ENCODE results near the gene ZNF678. TPM values are rescaled to one million over a fixed set of nuclear protein-coding genes. Genes with fewer than 3 reads are reported as not detected.
"Not testable (repeated sequence)": the region's sequence is repeated elsewhere in the genome, so short reads cannot be mapped to it uniquely, and the experiment has no call there.

ZNF678 gene
- total RNA-seq, 1 experiment from 2014 or later, result 13.0 TPM

GRCh38 chr1:227577500-227577899 lies 14.1 kb downstream of the ZNF678 start:
- Mint-ChIP-seq H3K4me1 (ENCODE audit: insufficient read depth, unreplicated experiment) (no peaks in the 10 kb centered on the region), H3K36me3 (ENCODE audit: insufficient read depth, unreplicated experiment) (peaks cover 10% of the 10 kb centered on the region), H3K27ac (ENCODE audit: low read depth, unreplicated experiment) (no peak overlapping the region), H3K27me3 (ENCODE audit: insufficient read depth, unreplicated experiment) (no peaks in the 10 kb centered on the region), H3K9me3 (ENCODE audit: unreplicated experiment) (peaks cover 65% of the 10 kb centered on the region), H3K4me3 (ENCODE audit: unreplicated experiment) (no peak overlapping the region)
- ChIA-PET POLR2A (interaction anchor here (0.7 kb wide), 1 partner anchor 886 kb away, joined by 6 read pairs; no protein-coding TSS in a partner anchor), CTCF (no interaction called here)
- intact Hi-C loops (cut with micrococcal nuclease), result no loop called here
- no peak for DNase-seq (ENCODE audit: unreplicated experiment)
- no TSS peak for BruUV-seq (replicated peaks)
- no peak for TF ChIP-seq CTCF (IDR thresholded peaks at IDR 0.05; ENCODE audit: unreplicated experiment)

DNA sequence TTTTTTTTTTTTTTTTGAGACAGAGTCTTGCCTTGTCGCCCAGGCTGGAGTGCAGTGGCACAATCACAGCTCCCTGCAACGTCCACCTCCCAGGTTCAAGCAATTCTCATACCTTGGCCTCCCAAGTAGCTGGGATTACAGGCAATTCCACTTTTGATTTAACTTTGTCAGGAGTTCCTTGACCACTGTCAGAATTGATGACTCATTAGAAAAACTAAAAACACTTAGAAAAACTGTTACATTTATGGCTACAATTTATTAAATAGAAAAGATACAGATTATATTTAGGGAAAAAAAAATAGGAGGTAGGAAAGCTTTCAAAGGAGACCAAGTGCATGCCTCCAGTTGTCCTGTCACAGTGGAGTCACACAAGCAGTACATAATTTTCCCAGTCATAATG lies 20.0 kb downstream of the ZNF678 start:
- intact Hi-C loops (cut with micrococcal nuclease), result no loop called here

GRCh38 chr1:227586733-227587132 lies 23.4 kb downstream of the ZNF678 start:
- CTCF ChIA-PET, result interaction anchor here (0.8 kb wide), 1 partner anchor 15 kb away, joined by 4 read pairs; no protein-coding TSS in a partner anchor
- Mint-ChIP-seq H3K4me3 (ENCODE audit: unreplicated experiment) (no peak overlapping the region), H3K4me1 (ENCODE audit: insufficient read depth, unreplicated experiment) (no peaks in the 10 kb centered on the region), H3K27me3 (ENCODE audit: insufficient read depth, unreplicated experiment) (no peaks in the 10 kb centered on the region), H3K27ac (ENCODE audit: low read depth, unreplicated experiment) (no peak overlapping the region), H3K9me3 (ENCODE audit: unreplicated experiment) (peaks cover 35% of the 10 kb centered on the region), H3K36me3 (ENCODE audit: insufficient read depth, unreplicated experiment) (peaks cover 25% of the 10 kb centered on the region)
- POLR2A ChIA-PET, result interaction anchor here (0.6 kb wide), 1 partner anchor 148 kb away, joined by 4 read pairs; the partner anchor contains the start of genes JMJD4 and SNAP47
- no TSS peak for BruUV-seq (replicated peaks)
- no peak for DNase-seq (ENCODE audit: unreplicated experiment)
- intact Hi-C loops (cut with micrococcal nuclease), result no loop called here
- TF ChIP-seq CTCF (IDR thresholded peaks at IDR 0.05; ENCODE audit: unreplicated experiment), result no peak

More for the DNA sequence above, 20.0 kb downstream of the ZNF678 start:
- no peak for TF ChIP-seq CTCF (IDR thresholded peaks at IDR 0.05; ENCODE audit: unreplicated experiment)
- no peak for DNase-seq (ENCODE audit: unreplicated experiment)
- CTCF ChIA-PET, result interaction anchor here (0.5 to 1.8 kb wide), 7 partner anchors 10 to 666 kb away, joined by 3 to 6 read pairs (median 3); no protein-coding TSS in a partner anchor
- Mint-ChIP-seq H3K4me3 (ENCODE audit: unreplicated experiment) (no peak overlapping the region), H3K36me3 (ENCODE audit: insufficient read depth, unreplicated experiment) (peaks cover 20% of the 10 kb centered on the region), H3K27ac (ENCODE audit: low read depth, unreplicated experiment) (no peak overlapping the region), H3K27me3 (ENCODE audit: insufficient read depth, unreplicated experiment) (no peaks in the 10 kb centered on the region), H3K9me3 (ENCODE audit: unreplicated experiment) (peaks cover 31% of the 10 kb centered on the region), H3K4me1 (ENCODE audit: insufficient read depth, unreplicated experiment) (no peaks in the 10 kb centered on the region)
- POLR2A ChIA-PET, result interaction anchor here (1.1 to 1.4 kb wide), 2 partner anchors 10 to 19 kb away, joined by 4 to 6 read pairs; no protein-coding TSS in a partner anchor
- BruUV-seq (replicated peaks), result no TSS peak

DNA sequence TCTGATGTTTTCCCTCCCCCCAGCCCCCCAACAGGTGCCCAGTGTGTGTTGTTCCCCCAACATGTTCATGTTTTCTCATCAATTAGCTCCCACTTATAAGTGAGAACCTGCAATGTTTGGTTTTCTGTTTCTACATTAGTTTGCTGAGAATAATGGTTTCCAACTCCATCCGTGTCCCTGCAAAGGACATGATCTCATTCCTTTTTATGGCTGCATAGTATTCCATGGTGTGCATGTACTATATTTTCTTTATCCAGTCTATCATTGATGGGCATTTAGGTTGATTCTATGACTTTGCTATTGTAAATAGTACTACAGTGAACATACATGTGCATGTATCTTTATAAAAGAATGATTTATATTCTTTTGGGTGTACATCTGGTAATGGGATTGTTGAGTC lies 24.6 kb downstream of the ZNF678 start:
- no peaks in the 10 kb centered on the region for H3K4me1 Mint-ChIP-seq (ENCODE audit: insufficient read depth, unreplicated experiment)
- BruUV-seq (replicated peaks), result no TSS peak
- H3K27ac Mint-ChIP-seq (ENCODE audit: low read depth, unreplicated experiment), result no peak overlapping the region
- H3K36me3 Mint-ChIP-seq (ENCODE audit: insufficient read depth, unreplicated experiment), result peaks cover 25% of the 10 kb centered on the region
- CTCF ChIA-PET, result interaction anchor here (0.6 kb wide), 1 partner anchor 1163 kb away, joined by 3 read pairs; no protein-coding TSS in a partner anchor
- DNase-seq (ENCODE audit: unreplicated experiment), result no peak
- POLR2A ChIA-PET, result interaction anchor here (1.1 kb wide), 1 partner anchor 10 kb away, joined by 3 read pairs; no protein-coding TSS in a partner anchor
- H3K27me3 Mint-ChIP-seq (ENCODE audit: insufficient read depth, unreplicated experiment), result no peaks in the 10 kb centered on the region
- intact Hi-C loops (cut with micrococcal nuclease), result no loop called here
- no peak overlapping the region for H3K4me3 Mint-ChIP-seq (ENCODE audit: unreplicated experiment)
- peaks cover 35% of the 10 kb centered on the region for H3K9me3 Mint-ChIP-seq (ENCODE audit: unreplicated experiment)
- no peak for TF ChIP-seq CTCF (IDR thresholded peaks at IDR 0.05; ENCODE audit: unreplicated experiment)

GRCh38 chr1:227588769-227589168 lies 25.4 kb downstream of the ZNF678 start:
- DNase-seq (ENCODE audit: unreplicated experiment); H3K27ac Mint-ChIP-seq (ENCODE audit: low read depth, unreplicated experiment); H3K4me1 Mint-ChIP-seq (ENCODE audit: insufficient read depth, unreplicated experiment); H3K27me3 Mint-ChIP-seq (ENCODE audit: insufficient read depth, unreplicated experiment); CTCF ChIA-PET; H3K4me3 Mint-ChIP-seq (ENCODE audit: unreplicated experiment); intact Hi-C loops (cut with micrococcal nuclease); BruUV-seq (replicated peaks): not testable (repeated sequence)
- peaks cover 20% of the 10 kb centered on the region for H3K36me3 Mint-ChIP-seq (ENCODE audit: insufficient read depth, unreplicated experiment)
- H3K9me3 Mint-ChIP-seq (ENCODE audit: unreplicated experiment), result peaks cover 29% of the 10 kb centered on the region
- POLR2A ChIA-PET, result interaction anchor here (0.8 to 1.1 kb wide), 2 partner anchors 9 to 13 kb away, joined by 3 to 4 read pairs; no protein-coding TSS in a partner anchor

DNA sequence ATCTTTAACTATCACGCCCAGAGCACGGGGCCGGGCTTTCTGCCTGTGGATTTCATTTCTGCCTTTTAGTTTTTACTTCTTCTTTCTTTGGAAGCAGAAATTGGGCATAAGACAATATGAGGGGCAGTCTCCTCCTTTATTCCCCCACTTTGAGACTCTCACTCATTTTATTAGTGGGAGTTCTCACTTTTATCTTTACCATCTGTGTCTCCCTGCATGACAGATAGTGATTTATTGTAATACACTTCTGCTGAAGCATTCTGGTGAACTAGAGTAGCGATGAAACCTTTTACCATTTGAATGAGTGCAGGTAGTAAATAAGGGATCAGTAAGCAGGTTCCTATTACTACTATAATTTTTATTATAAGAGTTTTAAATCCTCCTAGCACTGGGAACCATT lies 26.4 kb downstream of the ZNF678 start:
- H3K4me1 Mint-ChIP-seq (ENCODE audit: insufficient read depth, unreplicated experiment); H3K27ac Mint-ChIP-seq (ENCODE audit: low read depth, unreplicated experiment); H3K27me3 Mint-ChIP-seq (ENCODE audit: insufficient read depth, unreplicated experiment); POLR2A ChIA-PET; H3K4me3 Mint-ChIP-seq (ENCODE audit: unreplicated experiment); BruUV-seq (replicated peaks); CTCF ChIA-PET; DNase-seq (ENCODE audit: unreplicated experiment); intact Hi-C loops (cut with micrococcal nuclease): not testable (repeated sequence)
- Mint-ChIP-seq H3K36me3 (ENCODE audit: insufficient read depth, unreplicated experiment) (peaks cover 14% of the 10 kb centered on the region), H3K9me3 (ENCODE audit: unreplicated experiment) (peaks cover 25% of the 10 kb centered on the region)
